ENCODE results near the gene DLGAP1.

- TF ChIP-seq USF1 (CRISPR knock-in tag; IDR thresholded peaks at IDR 0.05) (no peak), CTCF (IDR thresholded peaks at IDR 0.05) (no peak), CREB1 (CRISPR knock-in tag; IDR thresholded peaks at IDR 0.05) (no peak), SP1 (CRISPR knock-in tag; conservative IDR thresholded peaks at IDR 0.05) (no peak), ZMAT4 (CRISPR knock-in tag; IDR thresholded peaks at IDR 0.05) (no peak), FOXP1 (CRISPR knock-in tag; IDR thresholded peaks at IDR 0.05; ENCODE audit: borderline replicate concordance) (no peak), FOXJ3 (CRISPR knock-in tag; IDR thresholded peaks at IDR 0.05; ENCODE audit: borderline replicate concordance) (no peak), USF2 (CRISPR knock-in tag; IDR thresholded peaks at IDR 0.05) (no peak), SMAD4 (CRISPR knock-in tag; IDR thresholded peaks at IDR 0.05) (no peak), TCF7 (CRISPR knock-in tag; IDR thresholded peaks at IDR 0.05; ENCODE audit: low read depth) (no peak), IRF2 (CRISPR knock-in tag; IDR thresholded peaks at IDR 0.05; ENCODE audit: borderline replicate concordance, low read depth) (no peak)
These were observed 312.2 kb downstream of the DLGAP1 start for GRCh38 chr18:4142876-4143275.

Measured in WTC11 (cell line).